PC-3 (cell line): ENCODE data around the gene UFL1. TPM values are rescaled to one million over a fixed set of nuclear protein-coding genes. Genes with fewer than 3 reads are reported as not detected.

Source experiments
- ATAC-seq: fragments of 200-7000 bp; cut with Tn5 transposase; 2 replicates; pipeline ENCODE4 v1.9.1; 2020; ENCODE audit warnings: mild to moderate bottlenecking, moderate library complexity
- BruUV-seq: library from RNA; stranded (reverse); fragments of 400-500 nt; replicated peaks from 2 replicates; lab custom pipeline; 2021; lab: Mats Ljungman, UMichigan
- CTCF ChIA-PET: fragments of 300-600 bp; sonication (Branson Sonifier 250); formaldehyde crosslinking; loops from one replicate; lab custom pipeline; 2022; ENCODE audit warnings: antibody characterized with exemption; lab: Charles Lee
- POLR2A ChIA-PET: fragments of 300-600 bp; sonication (Branson Sonifier 250); formaldehyde crosslinking; loops from one replicate; lab custom pipeline; 2022; ENCODE audit warnings: antibody characterized with exemption; ENCODE audit not compliant: unreplicated experiment; lab: Charles Lee
- DNase-seq: peaks from one replicate; pipeline ENCODE4 v3.0.0-alpha.2; 2015
- H2AFZ ChIP-seq: fragments of 300-600 bp; sonication (generic); 2 replicates; pipeline ENCODE4 v1.6.0; 2016; ENCODE audit warnings: antibody characterized with exemption, low read length
- H3F3A ChIP-seq: fragments of 300-600 bp; sonication (generic); one replicate; pipeline ENCODE4 v1.6.0; 2017; ENCODE audit warnings: antibody characterized with exemption, low read length, control low read depth, mild to moderate bottlenecking; ENCODE audit not compliant: unreplicated experiment
- H3K27ac ChIP-seq: fragments of 300-600 bp; sonication (generic); 2 replicates; pipeline ENCODE4 v1.5.1; 2016; ENCODE audit warnings: mild to moderate bottlenecking, low read length
- H3K27me3 ChIP-seq: fragments of 300-600 bp; sonication (generic); 2 replicates; pipeline ENCODE4 v1.6.1; 2016; ENCODE audit warnings: low read length, mixed read lengths
- H3K36me3 ChIP-seq: fragments of 300-600 bp; sonication (generic); 2 replicates; pipeline ENCODE4 v1.6.1; 2016; ENCODE audit warnings: low read depth, mixed run types, low read length, mixed read lengths
- H3K4me1 ChIP-seq: fragments of 300-600 bp; sonication (generic); 2 replicates; pipeline ENCODE4 v1.5.1; 2016; ENCODE audit warnings: low read length; ENCODE audit not compliant: insufficient read depth
- H3K4me2 ChIP-seq: fragments of 300-600 bp; sonication (generic); 2 replicates; pipeline ENCODE4 v1.6.0; 2016; ENCODE audit warnings: low read length
- H3K4me3 ChIP-seq: fragments of 300-600 bp; sonication (generic); 2 replicates; pipeline ENCODE4 v1.5.1; 2016; ENCODE audit warnings: mild to moderate bottlenecking, low read length, mixed read lengths
- H3K79me2 ChIP-seq: fragments of 300-600 bp; sonication (generic); 2 replicates; pipeline ENCODE4 v1.6.1; 2017; ENCODE audit warnings: low read length, mixed read lengths
- H3K9ac ChIP-seq: fragments of 300-600 bp; sonication (generic); 2 replicates; pipeline ENCODE4 v1.6.0; 2016; ENCODE audit warnings: mild to moderate bottlenecking, low read length
- H3K9me2 ChIP-seq: fragments of 300-600 bp; sonication (generic); replicated peaks from 2 replicates; pipeline ENCODE4 v1.6.1; 2016; ENCODE audit warnings: mixed run types, low read length, mixed read lengths
- H3K9me3 ChIP-seq: fragments of 300-600 bp; sonication (generic); 2 replicates; pipeline ENCODE4 v1.6.1; 2016; ENCODE audit warnings: low read length, mixed read lengths
- H4K20me1 ChIP-seq: fragments of 300-600 bp; sonication (generic); 2 replicates; pipeline ENCODE4 v1.6.1; 2016; ENCODE audit warnings: low read length, mixed read lengths
- CTCF ChIP-seq: fragments of 300-600 bp; sonication (generic); conservative IDR thresholded peaks from 2 replicates; pipeline ENCODE4 v1.5.1; 2017; ENCODE audit warnings: antibody characterized with exemption, low read depth, mild to moderate bottlenecking, low read length
- EZH2 ChIP-seq: fragments of 300-600 bp; sonication (generic); IDR thresholded peaks from one replicate; pipeline ENCODE4 v1.6.1; 2017; ENCODE audit warnings: antibody characterized with exemption, mild to moderate bottlenecking, low read length; ENCODE audit not compliant: unreplicated experiment
- EZH2phosphoT487 ChIP-seq: fragments of 300-600 bp; sonication (generic); IDR thresholded peaks from 2 replicates; pipeline ENCODE4 v1.6.1; 2018; ENCODE audit warnings: mild to moderate bottlenecking, antibody characterized with exemption, low read length, borderline replicate concordance
- intact Hi-C: fragments of 100-400 bp; cut with micrococcal nuclease; formaldehyde crosslinking; loops from 2 replicates; pipeline ENCODE4 v1.9.0; 2023
- total RNA-seq: library from RNA; depleted of rRNA; stranded (reverse); fragments of >200 nt; gene quantifications from 2 replicates; pipeline ENCODE4 v1.2.3, GENCODE V29; 2014

Gene UFL1
- total RNA-seq, 1 experiment from 2014 or later, result 10.4 TPM

GRCh38 chr6:96491926-96492325, 29.7 kb upstream of the UFL1 start:
- intact Hi-C loops, result no loop called here
- peak; percentile 38 for DNase-seq

GRCh38 chr6:96499781-96500180, 21.8 kb upstream of the UFL1 start:
- no peaks in the 10 kb centered on the region for H3K27me3 ChIP-seq
- no peaks in the 10 kb centered on the region for H4K20me1 ChIP-seq
- no peaks in the 10 kb centered on the region for H3K4me1 ChIP-seq
- ChIA-PET CTCF (no interaction called here), POLR2A (no interaction called here)
- no peak for TF ChIP-seq EZH2
- no peak for TF ChIP-seq CTCF
- no peak for TF ChIP-seq EZH2phosphoT487
- no peaks in the 10 kb centered on the region for H3F3A ChIP-seq
- H3K79me2 ChIP-seq, result no peaks in the 10 kb centered on the region
- no TSS peak for BruUV-seq
- no peak for DNase-seq
- intact Hi-C loops, result no loop called here
- no peaks in the 10 kb centered on the region for H3K9me3 ChIP-seq
- H3K36me3 ChIP-seq, result no peaks in the 10 kb centered on the region
- no peak overlapping the region for H3K9ac ChIP-seq
- no peaks in the 10 kb centered on the region for H3K9me2 ChIP-seq
- no peak overlapping the region for H3K4me2 ChIP-seq
- H2AFZ ChIP-seq, result no peak overlapping the region
- no peak overlapping the region for H3K4me3 ChIP-seq
- H3K27ac ChIP-seq, result no peak overlapping the region
- ATAC-seq, result no peak

More at GRCh38 chr6:96491926-96492325, 29.7 kb upstream of the UFL1 start:
- Histone ChIP-seq H3K27ac (peak overlapping the region; percentile 59; the same call in 1 of the 2 replicates), H4K20me1 (no peaks in the 10 kb centered on the region), H3K27me3 (no peaks in the 10 kb centered on the region), H3F3A (no peaks in the 10 kb centered on the region), H3K79me2 (no peaks in the 10 kb centered on the region), H3K9me2 (no peaks in the 10 kb centered on the region), H3K4me1 (no peaks in the 10 kb centered on the region), H3K36me3 (no peaks in the 10 kb centered on the region), H3K4me2 (peak overlapping the region; percentile 57; the same call in 1 of the 2 replicates), H3K9ac (no peak overlapping the region), H3K9me3 (no peaks in the 10 kb centered on the region), H3K4me3 (no peak overlapping the region), H2AFZ (no peak overlapping the region)
- BruUV-seq, result no TSS peak
- peak; percentile 93 for ATAC-seq
- TF ChIP-seq EZH2 (no peak), EZH2phosphoT487 (no peak), CTCF (no peak)
- CTCF ChIA-PET, result no interaction called here
- POLR2A ChIA-PET, result no interaction called here

GRCh38 chr6:96502915-96503314, 18.7 kb upstream of the UFL1 start:
- Histone ChIP-seq H2AFZ (no peak overlapping the region), H3K4me2 (no peak overlapping the region), H3K9me3 (no peaks in the 10 kb centered on the region), H3K27ac (no peak overlapping the region), H3K9ac (no peak overlapping the region), H3K27me3 (no peaks in the 10 kb centered on the region), H3F3A (no peaks in the 10 kb centered on the region), H3K4me1 (no peaks in the 10 kb centered on the region), H3K36me3 (no peaks in the 10 kb centered on the region), H4K20me1 (no peaks in the 10 kb centered on the region), H3K9me2 (no peaks in the 10 kb centered on the region), H3K4me3 (no peak overlapping the region), H3K79me2 (no peaks in the 10 kb centered on the region)
- TF ChIP-seq EZH2phosphoT487, result no peak
- TF ChIP-seq CTCF, result no peak
- DNase-seq, result no peak
- CTCF ChIA-PET, result no interaction called here
- no peak for ATAC-seq
- intact Hi-C loops, result no loop called here
- BruUV-seq, result no TSS peak
- POLR2A ChIA-PET, result no interaction called here
